ENCODE measurements around the gene ESR2.

DNA sequence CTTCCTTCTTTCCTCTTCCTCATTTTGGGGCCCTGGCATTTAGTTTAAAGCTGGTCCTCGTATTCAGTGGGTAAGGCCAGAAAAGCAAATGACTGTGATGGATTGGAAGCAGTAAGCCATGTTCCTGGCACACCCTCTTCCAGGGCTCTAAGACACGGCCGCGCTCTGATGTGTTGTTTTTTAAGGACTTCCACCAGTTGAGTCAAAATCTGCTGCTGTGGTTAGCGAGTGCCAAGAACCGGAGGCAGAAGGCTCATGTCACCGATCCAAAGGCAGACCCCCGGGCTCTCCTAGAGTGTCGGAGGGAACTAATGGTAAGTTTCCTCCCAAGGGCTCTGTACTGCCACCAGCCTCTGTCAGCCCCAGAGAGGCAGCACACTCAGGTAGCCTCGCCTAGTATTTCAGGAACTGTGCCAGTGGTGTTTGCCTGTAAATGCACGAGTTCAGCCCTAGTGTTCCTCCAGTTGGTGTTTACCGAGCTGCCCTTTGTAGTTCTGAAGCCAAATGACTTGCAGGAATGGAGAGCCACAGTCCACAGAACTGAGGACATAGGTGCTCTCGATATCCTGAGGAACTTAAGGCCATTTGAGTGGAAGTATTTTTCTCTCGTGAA, 72.7 kb downstream of the ESR2 start:
- TF ChIP-seq CTCF (IDR thresholded peaks at IDR 0.05) (no peak), POLR2A (IDR thresholded peaks at IDR 0.05) (no peak)

Data from body of pancreas (tissue), 4 donors.